GM18502 (cell line): Measurements from ENCODE around the gene AHCYL2.
"Not testable (repeated sequence)": the region's sequence is repeated elsewhere in the genome, so short reads cannot be mapped to it uniquely, and the experiment has no call there.

Source experiments
- ATAC-seq: cut with Tn5 transposase; IDR thresholded peaks from one replicate; pipeline ENCODE4 v1.9.1; 2021; ENCODE audit warnings: mild to moderate bottlenecking; ENCODE audit not compliant: unreplicated experiment, poor library complexity

Gene AHCYL2

DNA sequence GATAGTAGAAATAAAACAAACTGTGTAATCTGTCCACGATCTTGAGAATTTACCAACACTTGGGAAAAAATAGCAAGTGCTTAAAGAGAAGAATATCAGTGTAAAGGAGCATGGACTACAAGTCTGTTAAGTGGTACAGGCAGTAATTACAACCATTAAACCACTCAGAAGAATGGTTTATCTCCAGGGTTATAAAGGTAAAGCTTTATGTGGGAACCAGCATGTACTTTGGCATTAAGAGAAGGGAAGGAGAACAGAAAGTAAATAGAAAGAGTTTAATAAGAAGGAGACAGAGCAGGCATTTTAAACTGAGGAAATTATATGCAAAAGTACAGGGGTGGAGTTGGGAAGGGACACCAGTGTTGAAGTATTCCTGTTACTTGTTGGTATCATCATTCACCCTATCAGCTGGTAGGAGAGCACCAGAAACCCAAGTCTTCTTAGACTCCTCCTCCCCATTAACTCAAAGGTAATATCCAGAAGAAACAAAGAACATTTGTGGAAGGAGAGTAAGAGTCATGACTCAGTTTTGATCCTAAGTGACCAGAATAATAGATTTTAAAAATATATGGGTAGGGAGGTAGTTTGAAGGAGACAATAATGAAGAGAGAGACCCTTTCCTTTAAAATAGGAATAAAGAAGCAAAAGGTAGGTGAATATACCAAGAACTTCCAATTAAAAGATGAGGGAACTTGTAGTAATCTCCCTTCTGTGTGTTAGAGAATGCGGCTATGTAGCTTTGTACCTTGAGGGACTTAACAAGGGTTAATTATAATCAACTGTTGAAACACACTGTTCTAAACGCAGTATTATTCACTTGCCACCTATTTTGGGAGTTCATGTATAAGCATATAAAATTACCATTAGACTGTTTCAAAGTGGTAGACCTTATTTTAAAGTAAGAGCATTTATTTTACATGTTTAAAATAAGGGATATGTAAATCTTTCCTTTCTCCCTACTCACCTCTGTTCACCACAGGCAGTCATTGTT is 117.3 kb downstream of the AHCYL2 start:
- ATAC-seq = no peak

DNA sequence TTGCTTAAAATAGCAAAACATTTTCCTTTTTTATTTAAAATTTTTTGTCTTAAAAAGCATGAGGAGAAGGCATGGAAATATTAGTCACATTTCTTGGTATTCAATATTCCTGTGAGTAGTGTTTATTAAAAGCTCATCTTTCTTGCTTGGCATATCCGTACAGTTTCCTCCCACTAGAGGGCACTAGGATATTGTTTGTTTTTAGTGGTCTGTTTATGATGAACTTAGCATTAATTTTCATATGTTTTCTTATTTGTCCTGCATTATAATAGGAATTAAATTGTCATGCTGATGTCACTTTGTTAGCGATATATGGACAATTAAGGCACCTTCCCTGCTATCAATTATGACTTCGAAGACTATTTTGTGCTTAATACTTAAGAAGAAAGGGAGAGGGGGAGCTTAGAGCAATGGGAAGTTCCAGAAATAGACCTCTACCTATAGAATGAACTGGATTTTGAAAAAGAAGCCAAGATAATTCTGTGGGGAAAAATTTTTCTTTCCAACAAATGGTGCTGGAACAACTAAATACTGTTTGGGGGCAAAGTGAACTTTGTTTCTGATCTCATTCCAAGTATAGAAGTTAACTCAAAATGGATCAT is 118.4 kb downstream of the AHCYL2 start:
- no peak for ATAC-seq

- ATAC-seq = no peak
Observed at GRCh38 chr7:129347330-129347729, 122.5 kb downstream of the AHCYL2 start.

DNA sequence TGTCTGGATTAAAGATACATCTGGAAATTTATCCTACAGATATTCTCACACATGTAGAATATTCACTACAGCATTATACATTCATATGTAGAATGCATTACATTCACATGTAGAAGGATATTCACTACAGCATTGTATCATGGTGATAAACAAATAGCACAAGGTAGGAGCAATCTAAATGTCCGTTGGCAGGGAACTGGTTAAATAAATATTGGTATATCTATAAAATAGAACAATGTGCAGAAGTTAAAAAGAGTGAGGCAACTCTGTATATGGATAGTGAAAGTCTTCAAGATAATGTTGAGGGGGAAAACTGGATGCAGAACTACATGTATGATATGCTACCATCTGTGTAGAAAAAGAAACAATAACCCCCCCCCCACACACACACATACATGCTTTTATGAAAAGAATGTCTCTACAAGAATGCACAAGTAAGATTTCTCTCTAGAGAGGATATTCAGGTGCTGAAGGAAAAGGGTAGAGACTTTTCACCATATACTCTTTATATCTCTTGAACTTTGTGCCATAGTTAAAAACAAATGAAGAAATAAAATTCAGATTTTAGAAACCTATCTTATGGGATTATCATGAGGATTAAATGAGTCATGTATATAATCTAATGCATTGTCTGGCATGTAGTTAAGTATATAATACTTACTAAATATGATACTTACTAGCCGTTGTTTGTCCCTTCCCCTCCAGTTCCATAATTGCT is 123.4 kb downstream of the AHCYL2 start:
- ATAC-seq = no peak

GRCh38 chr7:129351320-129351719 is 126.5 kb downstream of the AHCYL2 start:
- ATAC-seq = no peak

DNA sequence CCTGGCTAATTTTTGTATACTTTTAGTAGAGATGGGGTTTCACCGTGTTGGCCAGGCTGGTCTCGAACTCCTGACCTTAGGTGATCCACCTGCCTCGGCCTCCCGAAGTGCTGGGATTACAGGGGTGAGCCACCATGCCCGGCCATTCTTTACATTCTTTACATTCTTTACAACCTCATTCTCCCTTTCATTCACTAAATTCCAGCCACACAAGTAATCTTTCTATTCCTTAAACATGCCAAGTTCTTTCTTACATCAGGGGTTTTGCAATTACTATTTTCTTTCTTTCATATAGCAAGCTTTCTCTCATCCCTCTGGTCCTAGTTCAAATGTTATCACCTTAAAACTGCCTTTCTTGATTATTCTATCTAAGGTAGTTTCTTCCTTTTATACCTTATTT is 128.3 kb downstream of the AHCYL2 start:
- not testable (repeated sequence) for ATAC-seq

DNA sequence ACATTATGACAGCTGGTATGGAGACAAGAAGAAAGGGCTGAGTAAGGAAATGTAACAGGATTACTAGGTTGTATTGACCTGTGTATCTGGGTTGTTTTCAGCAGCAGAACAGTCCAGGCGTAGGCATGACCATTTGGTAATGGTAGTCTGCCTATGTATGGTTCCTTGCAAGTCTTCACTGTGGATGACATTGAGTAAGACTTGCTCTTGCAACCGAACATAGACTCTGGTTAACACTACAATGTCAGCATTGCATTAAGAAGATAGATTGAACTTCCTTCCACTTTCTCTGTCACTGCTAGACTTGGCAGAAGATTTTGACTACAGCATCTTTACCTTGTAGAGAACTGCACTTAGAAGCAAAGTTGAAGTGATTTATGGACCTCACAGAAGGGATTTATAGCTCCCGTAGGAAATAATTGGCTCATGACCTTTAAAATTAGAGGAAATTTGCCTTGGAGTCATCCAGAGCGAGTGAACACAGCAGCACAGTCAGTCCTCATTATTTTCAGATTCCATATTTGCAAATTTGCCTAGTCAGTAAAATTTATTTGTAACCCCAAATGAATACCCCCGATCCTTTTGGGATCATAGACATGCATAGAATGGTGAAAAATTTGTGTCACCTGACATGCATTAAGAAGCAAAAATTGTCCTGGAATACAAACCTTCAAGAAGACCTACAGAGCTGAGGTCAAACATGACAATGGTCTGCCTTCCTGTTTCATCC is 129.8 kb downstream of the AHCYL2 start:
- no peak for ATAC-seq

- ATAC-seq = no peak
Observed at GRCh38 chr7:129356176-129356575, 131.3 kb downstream of the AHCYL2 start.

GRCh38 chr7:129359176-129359575 is 134.3 kb downstream of the AHCYL2 start:
- no peak for ATAC-seq

DNA sequence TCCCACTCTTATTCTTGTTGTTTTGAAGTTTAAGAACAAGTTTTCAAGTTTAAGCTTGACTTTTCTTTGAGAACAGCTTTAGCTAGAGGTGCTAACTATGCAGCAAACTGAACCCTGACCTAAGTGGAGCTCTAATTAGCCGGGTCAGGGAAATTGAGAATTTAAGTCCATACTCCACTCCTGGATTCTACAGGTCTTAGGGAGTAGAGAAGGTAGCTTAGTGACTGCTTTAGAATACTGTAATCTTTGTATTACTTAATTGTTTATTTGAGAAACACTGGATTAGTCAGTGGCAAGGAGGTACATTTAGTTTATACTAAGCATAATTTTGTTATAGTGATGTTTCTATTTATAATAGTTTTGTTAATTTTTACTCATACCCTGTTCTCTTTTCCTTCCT is 134.8 kb downstream of the AHCYL2 start:
- no peak for ATAC-seq

GRCh38 chr7:129361771-129362170 is 136.9 kb downstream of the AHCYL2 start:
- ATAC-seq = no peak

GRCh38 chr7:129362496-129362895 is 137.7 kb downstream of the AHCYL2 start:
- ATAC-seq = no peak

- ATAC-seq = no peak
Observed at GRCh38 chr7:129367349-129367699, 142.5 kb downstream of the AHCYL2 start.

DNA sequence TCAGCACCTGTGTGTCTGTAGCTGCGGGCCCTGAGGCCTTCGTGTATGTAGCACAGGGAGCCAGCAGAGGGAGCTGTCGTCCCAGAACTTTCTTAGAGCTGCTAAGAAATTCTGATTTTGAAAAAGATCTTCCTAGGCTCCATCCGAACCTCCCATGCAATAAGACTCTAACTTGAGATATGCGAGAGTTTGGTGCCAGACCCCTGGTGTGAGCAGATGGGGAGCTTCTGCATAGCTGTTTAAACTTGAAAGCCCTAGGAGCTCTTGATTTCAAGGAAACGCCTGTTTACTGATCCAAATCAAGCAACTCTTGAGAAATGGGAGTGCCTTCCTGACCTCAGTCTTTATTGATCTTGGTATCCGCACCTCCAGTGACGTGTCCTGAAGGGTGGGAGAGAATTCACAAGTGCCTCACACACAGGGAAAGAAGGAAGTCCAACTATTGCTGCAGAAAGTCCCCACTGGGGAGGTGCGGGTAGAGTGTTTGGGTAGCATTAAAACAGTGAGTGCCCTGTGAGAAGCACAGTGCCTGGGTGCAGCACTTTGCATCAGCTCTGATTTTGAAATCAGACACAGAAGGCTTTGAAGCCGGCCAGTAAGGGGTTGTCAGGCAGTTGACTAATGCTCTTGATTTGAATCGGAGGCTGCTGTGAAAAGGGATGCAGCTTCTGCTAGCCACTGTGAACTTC is 143.0 kb downstream of the AHCYL2 start:
- ATAC-seq = peak; percentile 73

- ATAC-seq = peak; percentile 54
Observed at GRCh38 chr7:129368389-129368986, 143.7 kb downstream of the AHCYL2 start.

DNA sequence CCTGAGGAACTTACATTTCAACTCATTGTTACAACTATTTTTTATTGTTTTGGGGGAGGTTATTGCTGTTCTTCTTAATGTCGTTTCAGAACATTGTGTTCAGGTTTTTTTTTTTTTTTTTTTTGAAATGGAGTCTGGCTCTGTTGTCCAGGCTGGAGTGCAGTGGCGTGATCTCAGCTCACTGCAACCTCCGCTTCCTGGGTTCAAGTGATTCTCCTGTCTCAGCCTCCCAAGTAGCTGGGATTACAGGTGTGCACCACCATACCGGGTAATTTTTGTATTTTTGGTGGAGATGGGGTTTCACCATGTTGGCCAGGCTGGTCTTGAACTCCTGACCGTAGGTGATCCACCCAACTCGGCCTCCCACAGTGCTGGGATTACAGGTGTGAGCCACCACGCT is 144.6 kb downstream of the AHCYL2 start:
- ATAC-seq = not testable (repeated sequence)

DNA sequence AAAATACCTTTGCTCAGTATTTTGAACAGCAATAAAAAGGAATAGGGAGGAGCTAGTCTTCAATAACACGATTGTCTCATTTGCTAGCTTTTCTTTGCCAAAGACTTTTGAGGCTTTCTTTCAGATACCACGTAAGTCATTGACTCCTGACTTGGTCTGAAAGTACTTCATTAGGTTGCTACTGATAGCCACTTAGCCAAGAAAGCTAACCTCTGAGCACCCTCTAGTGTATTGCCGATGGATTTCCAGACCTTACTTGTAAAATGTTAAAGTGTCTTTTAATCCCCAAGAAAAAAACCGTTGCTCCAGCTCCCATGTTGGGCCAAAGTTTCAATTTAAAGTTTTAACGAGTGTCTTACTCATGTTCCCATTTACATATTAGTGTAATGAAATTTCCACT is 146.0 kb downstream of the AHCYL2 start:
- no peak for ATAC-seq

DNA sequence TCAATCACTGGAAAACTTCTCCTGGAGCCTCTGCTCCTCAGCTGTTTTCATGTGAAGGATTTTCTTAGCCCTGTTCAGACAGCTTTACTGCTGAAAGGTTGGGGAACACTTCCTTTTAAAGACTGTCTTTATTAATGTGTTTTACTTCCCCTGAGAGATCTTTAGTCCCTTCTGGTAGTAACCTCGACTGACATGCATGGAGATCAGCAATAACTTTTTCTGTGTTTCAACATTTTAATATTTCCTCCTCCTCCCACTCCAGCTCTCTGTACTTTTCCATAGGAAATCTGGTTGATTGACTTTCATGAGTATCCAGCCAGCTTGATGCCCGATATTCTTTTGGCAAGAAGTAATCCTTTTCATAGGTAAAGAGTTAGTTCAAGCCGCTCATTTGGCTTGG is 146.7 kb downstream of the AHCYL2 start:
- no peak for ATAC-seq

DNA sequence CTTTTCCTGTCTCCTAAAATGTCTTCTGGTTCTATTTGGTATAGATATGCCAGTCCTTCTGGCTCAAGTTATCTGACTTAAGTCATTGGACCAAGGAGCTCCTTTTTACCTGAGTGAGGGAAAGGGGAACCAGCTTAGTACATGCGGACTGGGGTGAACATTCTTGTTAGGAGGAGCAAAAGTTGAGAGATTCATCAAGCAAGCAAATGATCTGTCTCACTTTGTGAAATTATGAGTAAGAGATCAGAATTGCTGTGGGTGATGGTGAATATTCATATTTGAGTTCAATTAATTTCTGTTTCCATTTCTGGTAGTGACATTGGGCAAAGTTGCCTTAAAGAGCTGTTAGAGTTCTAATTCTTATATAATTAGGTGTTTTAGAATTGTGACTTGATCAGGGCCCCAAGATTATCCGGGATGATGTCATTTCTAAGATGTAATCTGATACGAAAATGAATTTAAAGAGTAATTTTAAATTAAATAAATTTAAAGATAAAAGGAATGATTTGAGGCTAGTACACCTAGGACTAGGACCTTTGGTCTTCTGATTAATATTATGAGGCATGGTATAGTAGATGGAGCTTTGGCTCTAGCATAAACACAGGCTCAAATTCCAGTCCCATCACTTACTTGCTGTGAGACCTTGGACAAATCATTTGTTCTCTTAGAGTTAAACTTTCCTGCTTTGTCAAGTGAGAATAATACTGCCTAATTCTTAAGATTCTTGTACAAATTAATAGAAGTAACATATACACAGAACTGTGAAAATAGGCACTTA is 149.0 kb downstream of the AHCYL2 start:
- no peak for ATAC-seq
